CD4-positive, alpha-beta T cell treated with Interleukin-12 subunit alpha and Interleukin-12 subunit beta, for 1 hour (primary cell): ENCODE data around the gene SPTB.
"Not testable (repeated sequence)": the region's sequence is repeated elsewhere in the genome, so short reads cannot be mapped to it uniquely, and the experiment has no call there.

Experiments
- DNase-seq: peaks from one replicate; pipeline ENCODE4 v3.0.0-alpha.2; 2020

SPTB gene

DNA sequence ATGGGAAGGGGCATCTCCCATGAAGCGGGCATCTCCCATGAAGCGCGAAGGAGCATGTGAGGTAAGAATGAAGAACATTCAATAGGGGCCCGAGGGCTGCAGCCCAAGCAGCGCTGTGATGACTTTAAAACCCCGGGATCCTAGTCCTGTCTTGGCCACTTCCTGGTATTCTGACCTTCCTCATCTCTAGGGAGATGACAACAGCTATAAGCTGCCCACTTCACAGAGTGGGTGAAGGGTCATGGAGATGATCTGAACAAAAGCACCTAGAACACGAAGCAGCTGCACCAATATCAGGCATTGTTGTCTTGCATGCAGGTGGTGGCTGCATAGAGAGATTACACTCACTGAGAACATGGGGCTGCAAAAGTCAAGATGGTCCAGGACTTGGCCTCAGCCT is 64.5 kb downstream of the SPTB start:
- no peak for DNase-seq

DNA sequence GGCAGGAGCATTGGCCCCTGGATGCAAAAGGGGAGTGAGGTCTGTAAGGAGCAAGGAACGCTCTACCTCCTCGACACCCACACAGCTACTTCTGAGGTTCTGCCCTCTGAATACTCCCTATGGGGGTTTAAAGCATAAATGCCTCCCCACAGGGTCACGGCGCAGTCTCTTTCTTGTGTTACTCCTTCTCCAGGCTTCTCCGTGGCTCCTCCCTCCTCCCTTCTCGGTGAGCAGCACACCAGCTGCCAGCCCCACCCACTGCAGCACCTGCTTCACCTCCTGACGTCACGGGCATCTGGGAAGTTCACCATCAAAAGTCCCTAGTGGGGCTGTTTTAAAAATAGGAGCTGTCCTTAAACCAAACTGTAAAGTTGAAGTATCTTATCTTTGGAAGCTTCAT is 67.3 kb downstream of the SPTB start:
- DNase-seq = peak; percentile 45

DNA sequence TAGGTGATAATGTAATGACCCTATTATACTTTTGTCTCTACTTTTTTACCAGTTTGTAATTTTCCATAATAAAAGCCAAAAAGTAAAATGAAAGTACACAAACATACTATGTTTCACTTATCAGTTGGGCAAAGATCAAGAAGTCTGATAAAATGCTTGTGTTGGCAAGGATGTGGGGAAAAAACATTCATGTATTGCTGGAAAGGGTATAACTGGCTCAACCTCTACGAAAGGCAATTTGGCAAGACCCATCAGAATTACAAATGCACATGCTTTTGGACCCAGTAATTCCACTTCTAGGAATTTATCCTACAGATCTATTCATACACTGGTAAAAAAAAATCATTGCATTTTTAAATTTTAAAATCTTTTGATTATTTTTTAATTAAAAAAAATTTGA is 68.0 kb downstream of the SPTB start:
- DNase-seq = no peak

DNA sequence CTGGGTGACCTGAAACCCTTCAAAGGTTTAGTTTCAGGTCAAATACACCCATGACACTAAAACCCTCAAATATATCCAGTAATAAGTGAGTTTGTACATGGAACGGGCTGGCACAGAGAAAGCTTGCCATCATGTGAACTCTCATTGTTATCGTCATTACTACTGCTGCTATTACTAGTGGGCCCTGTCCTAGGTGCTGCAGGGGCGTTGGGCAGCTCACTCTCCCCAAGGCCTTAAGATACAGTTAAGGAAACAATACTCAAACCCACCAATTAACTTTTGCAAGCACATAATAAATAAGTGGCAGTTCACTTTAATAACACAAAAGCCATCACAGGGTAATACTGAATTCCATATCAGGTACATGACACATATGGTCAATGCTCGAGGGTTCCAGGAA is 71.3 kb downstream of the SPTB start:
- no peak for DNase-seq

DNA sequence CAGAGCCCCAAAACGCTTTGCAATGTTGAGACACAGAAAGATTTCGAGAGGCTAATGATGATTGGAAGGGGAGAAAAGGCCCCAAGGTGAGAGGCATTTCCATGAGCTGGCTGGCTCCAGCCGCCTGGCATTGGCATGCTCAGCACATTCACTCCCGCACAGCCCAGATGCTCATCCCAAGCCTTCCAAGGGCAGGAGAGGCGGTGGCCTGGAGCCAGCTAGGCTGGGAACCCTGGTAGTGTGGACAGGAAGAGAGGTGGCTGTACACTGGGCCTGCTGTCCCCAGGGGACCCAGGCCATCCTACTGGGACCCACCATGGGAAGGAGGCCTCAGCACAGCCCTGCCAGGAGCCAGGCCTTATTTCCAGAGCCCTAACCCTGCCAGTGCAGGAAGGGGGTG is 72.2 kb downstream of the SPTB start:
- DNase-seq = no peak

DNA sequence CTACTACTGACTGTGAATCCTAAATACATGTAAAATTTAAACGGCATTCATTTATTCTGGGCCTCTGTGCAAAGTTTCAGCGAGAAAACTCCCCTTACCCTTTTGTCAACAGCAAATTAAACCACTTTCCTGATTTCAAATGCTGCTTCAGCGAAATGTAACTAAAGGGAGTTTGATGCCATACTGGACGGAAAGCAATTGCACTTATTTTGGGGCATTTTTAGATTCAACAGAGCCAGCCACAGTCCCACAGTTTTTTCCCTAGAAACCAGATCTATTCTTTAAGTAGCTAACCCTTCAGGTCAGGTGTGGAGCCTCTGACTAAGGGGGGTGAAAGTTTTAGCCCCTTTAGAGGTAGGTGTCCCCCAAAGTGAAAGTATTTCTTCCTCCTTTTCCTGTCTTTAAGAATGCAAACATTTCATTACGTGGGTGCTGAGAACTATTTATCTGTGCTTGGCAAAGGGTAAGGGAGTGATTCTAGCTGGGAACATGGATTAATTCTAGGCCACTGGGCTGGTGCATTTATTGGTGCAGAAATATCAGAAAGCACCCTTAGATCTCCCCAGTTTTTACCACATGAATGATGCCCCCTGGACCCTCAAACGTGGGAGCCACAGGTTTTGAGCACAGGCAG is 72.7 kb downstream of the SPTB start:
- DNase-seq = no peak

DNA sequence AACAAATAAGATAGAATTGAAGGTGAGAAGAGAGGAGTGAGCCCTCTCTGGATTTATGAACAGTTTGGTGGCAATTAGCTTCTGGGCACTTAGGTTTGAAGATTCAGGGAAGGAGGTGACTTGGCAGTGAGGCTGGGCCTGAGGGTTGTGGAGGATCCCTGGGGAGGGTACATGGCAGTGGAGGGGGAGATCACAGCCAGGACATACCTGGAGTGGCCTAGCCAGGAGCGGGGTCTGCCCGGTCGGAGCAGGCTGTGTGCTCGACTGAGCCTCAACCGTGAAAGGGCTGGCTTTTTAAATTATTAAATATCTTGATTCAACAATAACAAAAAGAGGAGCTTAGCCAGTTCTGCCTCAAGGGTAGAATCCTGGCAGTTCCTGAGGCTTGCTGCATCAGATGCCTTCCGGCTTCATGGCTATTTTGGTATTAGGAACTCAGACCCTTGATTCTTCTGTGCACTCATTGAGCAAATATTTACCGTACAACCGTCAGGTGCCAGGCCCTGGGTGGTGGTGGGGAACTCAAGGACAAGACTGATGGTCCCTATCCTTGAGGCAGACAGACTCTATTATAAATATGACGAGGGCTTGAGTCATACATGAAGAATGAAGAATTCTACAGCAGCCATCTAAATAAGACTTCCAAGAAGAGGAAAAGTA is 73.4 kb downstream of the SPTB start:
- no peak for DNase-seq

DNA sequence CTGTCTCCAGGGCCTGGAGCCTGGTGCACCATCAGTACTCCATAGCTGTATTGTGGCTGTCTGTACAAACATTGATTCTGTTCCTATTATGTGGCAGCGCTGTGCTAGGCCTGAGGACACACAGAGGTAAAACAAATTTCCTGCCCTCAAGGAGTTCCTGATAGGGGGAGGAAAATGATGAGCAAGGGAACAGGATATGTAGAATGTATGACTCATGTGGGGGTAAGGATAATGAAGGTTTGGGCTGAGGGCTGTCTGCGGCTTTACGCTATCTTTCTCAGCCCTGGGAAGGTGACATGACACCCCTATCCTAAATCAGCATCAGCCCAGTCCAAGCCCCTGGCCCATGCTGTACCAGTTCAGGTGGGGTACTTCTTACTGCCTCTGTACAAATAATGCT is 74.1 kb downstream of the SPTB start:
- not testable (repeated sequence) for DNase-seq

DNA sequence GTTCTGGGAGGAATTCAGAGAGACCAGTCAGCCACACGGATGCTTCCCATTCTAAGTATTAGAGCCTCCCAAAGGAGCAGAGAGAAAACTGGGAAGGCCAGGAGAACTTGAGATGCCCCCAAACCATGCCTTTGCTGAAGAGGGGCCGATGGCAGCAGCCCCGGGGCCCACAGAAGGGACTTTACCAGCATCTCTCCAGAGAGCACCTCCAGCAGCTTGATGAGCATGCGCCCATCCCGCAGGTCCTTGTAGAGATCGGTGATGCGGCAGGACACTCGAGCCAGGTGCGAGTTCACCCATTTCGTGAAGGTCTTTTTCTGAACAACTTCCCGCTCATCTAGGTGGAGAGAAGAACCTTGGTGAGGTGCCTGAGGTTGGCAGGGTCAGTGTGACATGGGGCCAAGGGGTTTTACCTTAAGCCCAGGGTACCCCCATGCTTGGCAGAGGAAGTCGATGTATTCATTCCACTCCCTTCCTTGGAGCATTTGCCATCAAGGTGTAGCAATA is 74.9 kb downstream of the SPTB start:
- no peak for DNase-seq

DNA sequence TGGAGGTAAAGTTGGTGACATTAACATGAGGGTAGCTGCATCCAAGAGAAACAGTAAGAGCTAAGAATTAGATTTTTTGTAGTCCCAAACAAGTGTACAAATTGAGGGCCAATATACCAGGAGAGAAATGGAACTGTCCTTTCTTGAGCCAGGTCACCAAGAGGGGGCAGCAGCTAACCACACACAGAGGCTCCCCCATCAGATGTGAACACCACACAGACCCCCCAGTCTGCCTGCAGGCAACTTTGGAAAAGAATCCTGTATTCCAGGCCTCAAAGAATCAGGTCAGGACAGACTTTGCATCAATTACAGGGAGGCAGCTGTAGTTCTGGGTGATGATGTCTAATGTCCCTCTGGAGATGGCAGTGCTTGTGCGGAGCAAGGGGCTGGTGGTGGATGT is 77.9 kb downstream of the SPTB start:
- DNase-seq = no peak

DNA sequence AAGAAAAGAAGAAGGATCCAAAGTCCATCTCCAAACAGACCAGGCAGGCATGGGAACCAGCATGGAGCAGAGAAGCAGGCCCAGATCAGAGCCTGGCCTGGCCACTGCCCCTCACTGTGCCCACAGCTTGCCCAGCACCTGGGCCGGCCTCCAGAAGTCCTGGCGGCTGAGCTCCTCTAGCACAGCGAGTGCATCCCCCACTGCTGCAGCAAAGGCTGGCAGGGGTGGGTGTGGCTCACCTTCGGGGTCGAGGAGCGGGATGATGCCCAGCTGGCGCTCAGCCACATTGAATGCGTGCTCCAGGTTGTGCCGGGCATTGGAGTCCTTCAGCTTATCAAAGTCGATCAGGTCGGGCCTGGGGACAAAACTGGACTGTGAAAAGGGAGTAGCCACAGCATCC is 78.7 kb downstream of the SPTB start:
- no peak for DNase-seq

DNA sequence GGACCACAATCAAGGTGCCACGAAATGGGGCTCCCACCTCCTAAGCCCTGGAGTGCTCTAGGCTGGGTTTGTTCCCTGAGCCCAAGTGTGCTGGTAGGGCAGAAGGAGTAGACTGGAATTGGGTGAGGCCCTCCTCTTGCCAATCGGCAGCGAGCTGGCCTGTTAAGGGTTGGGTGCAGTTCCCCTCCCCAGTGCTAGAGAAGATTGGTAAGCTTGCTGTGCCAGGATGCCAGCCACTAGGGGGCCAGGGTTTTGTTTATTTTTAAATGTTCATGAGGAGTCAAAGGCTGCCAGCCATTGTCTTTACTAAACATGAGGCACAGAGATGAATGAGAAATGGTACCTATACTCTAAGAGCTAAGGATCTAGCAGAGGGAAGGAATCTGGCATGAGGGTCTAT is 79.7 kb downstream of the SPTB start:
- peak; percentile 10 for DNase-seq

DNA sequence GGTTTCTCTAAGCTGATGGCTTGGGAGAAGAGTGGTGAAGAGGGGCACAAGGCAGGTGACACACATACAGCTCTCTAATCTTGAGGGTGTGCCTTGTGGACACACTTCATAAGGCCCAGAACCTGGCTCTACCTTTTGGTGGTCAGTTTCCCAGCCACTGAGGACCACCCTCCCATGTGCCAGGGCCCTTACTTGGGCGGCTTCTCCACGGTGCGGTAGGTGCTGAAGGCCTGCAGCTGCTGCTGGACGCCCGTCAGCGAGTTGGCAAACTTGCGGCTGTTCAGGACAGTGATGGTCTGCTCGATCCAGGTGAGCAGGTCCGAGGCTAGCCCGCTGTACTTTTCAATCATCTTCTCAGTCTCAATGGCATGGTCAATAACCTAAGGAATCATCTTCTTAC is 80.2 kb downstream of the SPTB start:
- no peak for DNase-seq

DNA sequence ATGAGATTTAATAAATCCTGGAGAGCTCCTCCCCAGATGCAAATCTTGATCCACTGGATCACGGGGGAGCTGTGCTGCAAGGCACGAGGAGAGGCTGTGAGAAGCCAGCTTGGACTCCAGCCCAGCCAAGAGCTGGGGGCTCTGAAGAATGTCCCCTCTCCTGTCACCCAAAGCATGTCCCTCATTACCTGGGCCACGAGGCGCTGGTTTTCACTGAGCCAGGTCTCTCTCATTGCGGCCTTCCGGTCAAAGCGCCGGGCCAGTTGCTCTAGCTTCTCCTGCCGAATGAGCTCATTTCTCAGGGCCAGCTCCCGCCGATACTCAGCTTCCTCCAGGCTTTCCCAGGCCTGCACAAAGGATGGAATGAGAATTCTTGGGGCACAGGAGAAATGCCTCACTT is 83.3 kb downstream of the SPTB start:
- DNase-seq = no peak

DNA sequence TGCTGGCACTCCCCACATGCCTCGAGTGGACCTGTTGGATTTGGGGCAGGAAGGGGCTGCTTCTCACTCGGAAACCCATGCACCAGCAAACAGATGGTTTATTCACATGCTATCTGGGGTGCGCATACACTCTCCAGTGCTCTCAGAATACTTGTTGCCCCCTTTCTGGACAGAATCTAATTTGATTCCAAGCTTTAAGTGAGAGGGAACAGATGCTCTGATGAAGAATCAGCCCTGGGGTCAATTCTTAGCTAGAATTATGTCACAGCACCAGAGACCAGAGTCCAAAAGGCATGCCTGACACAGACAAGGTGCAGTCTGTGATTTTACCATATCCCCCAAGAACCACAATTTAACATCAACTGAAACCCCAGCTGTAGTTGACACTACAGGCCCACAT is 83.8 kb downstream of the SPTB start:
- no peak for DNase-seq

DNA sequence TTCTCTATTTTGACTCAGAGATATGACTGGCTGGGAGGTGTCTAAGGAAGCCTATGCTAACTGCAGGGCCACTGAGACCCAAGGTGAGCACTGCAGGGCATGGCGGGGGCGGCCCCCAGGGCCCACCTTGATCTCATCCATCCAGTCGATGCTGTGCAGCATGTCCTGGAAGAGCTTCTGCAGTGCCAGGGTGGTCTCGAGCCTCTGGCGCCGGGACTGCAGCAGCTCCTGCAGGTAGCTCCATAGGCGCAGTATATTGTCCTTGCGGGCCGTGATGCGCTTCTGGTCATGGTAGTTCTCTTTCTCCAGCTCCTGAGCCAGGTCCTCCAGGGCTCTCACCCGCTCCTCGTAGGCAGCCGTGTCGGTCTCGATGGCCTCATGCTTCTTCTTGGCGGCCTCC is 84.5 kb downstream of the SPTB start:
- no peak for DNase-seq

DNA sequence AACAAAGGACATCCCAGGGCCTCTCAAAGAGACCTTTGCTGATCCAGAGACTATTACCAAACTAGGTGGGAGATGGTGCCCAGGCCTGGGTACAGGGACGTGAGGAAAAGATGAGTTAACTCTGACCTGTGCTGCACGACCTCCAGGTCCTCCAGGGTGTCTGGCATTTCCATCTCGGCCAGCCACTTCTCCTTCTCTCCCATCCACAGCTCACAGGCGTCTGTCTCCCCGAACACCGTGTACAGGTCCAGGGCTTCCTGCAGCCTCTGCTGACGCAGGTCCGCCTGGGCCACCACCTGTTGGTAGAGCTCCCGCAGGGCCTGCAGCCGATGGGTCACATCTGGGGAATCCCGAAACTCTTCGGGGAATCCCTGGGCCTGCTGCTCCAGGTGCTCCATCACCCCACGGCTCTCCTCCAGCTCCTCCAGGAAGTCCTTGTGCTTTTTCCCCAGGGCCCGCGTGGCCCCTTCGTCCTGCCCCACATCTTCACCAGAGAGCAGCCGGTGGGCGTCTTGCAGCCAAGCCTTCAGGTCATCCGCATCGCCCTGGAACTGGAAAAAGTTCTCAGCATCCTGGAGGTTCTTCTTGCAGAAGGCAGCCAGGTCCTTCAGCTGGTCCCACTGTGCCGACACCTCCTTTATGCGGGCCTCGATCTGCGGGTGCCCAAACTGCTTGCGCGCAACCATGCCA is 86.7 kb downstream of the SPTB start:
- DNase-seq = no peak

DNA sequence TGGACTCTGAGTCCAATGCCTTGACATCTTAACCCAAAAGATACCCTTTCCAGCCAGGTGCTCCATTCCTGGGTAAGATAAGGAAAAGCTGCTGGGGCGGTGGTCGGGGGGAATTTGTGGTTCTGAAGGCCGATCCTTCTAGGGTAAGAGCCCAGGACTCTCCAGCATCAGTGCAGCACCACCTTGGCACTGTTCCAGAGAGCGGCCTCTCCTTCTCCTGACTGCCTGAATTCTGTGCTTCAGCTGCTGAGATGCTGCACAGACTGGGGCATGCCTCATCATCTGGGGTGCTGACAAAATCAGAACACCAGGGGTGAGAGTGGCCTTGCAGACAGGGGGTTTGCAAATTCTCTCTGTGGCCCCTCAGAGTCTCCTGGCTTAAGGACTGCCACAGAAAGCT is 87.5 kb downstream of the SPTB start:
- no peak for DNase-seq

DNA sequence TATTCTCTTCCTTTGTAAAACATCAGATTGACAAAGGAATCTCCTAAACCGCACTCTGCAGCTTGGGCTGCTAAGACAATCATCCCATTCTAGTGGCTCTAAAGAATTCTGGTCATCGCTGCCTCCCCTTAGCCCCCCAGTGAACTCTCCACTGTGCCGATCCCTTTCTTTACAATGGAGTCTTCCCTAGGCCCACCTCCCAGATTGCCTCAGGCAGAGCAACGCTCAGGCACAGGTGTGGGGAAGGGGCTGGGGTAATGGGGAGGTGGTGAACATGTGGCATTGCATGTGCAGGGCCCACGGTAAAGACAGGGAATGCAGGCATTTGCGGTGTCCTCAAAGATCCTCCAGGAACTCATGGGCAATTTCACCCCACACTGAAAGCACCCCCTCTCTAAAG is 89.2 kb downstream of the SPTB start:
- no peak for DNase-seq

DNA sequence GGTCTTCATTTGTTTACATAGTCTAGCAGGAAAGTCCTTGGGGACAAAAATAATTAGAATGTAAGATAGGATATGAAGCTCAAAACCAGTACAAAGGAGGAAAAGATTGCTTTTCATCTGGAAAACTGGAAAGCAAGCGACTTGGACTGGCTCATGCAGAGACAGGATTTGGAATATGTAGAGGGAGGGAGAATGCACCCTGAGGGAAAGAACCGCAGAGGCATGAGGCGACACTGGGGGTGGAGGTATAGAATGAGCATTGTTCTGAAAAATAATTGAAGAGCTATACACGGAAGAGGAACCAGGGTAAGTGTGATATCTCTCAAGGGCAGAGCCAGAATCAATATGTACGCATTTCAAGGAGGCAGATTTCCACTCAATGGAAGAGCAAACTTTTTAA is 90.0 kb downstream of the SPTB start:
- DNase-seq = no peak

DNA sequence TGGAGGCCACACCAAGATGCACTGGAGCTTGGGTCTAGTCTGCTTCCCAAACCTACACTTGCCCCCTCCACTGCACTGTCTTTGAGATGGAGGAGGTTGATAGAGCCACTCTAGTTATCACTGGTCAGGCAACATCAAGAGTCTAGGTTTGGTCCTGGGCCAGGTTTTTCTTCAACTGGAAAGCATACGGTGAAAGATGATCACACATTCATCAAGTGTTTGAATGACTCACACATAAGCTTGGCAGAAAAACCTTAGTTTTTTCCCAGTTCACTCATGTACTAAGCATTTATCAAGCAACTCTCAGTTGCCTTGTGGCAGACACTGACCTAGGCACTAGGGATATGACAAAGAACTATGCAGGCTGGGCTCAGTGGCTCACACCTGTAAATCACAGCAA is 91.0 kb downstream of the SPTB start:
- no peak for DNase-seq

DNA sequence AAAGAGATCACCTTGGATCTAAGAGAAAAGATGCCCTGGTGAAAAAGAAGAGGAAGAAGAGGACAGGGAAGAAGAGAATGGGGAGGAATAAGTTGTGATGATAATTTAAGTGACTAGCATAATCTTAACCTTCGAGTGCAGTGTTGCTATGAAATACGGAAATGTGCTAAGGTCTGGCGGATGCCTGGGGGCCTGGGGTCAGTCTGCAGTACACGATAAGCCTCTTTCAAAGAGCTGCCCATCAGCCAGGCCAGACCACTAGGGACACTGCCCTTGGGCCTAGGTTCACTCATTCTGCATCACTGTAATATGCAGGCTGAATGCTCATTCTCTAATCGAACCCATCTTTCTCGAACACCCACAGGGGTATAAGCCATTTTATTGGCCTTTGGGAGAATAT is 92.1 kb downstream of the SPTB start:
- no peak for DNase-seq

DNA sequence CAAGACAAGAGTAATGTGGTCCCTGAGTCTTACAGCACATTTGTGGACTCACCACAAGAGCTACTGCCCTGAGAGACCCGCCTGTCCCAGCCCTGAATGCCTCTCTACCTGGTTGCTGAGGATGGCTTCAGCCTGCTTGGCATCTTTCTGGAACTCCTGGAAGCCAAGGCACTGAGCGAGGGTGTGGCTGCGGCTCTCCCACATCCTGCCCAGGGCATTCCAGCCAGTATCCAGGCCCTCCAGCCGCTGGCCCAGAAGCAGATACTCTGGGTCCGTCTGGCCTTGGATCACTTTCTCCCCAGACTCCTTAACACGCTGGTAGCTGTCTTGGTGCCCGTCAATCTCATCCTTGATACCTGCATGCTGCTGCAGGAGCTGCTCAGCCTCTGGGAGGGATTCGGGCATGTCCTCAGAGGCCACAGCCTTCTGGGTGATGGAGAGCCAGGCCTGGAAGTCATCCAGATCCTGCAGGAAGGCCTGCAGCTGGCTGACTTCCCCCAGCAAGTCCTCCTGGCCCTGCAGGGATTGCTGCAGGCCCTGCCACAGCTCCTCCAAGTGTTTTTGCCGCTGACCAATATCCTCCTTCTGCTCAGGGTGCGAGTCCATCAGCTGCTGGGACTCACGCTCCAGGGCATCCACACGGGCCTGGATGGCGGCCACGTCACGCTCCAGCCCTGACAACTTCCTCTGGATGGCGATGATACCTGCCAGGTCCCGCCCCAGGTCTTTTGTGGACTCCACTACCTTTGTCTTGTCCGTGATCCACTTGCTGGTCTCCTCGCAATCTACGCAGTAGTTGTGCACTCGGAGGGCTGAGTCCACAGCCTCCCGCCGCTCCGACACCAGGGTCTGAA is 93.2 kb downstream of the SPTB start:
- DNase-seq = no peak

DNA sequence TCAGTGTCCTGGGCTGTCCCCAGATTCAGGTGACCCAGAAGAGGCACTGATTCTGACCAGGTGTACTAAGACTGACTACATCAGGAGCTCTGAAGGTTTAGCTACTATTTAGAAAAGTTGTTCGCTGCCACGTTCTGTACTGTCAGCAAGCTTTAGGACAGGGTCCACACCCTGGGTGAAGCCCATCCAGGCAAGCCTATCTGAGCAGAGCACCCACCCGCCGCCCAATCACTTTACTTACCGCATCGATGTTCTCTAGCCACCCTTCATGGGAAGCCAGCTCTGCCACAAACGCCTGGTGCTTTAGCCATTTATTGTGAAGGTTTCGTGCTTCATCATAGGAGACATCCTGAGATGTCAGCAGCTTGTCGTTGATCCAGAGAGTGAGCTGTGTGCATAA is 95.7 kb downstream of the SPTB start:
- DNase-seq = no peak
